Germinal center (tissue), 1 donor: ENCODE results near the gene FAM156B.
"Not testable (repeated sequence)": the region's sequence is repeated elsewhere in the genome, so short reads cannot be mapped to it uniquely, and the experiment has no call there.

Experiments used
- DNase-seq: peaks from one replicate; pipeline ENCODE4 v3.0.0; 2012; ENCODE audit warnings: mixed read lengths, low spot score

Gene FAM156B, protein sequence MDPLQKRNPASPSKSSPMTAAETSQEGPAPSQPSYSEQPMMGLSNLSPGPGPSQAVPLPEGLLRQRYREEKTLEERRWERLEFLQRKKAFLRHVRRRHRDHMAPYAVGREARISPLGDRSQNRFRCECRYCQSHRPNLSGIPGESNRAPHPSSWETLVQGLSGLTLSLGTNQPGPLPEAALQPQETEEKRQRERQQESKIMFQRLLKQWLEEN

GRCh38 chrX:52896855-52897709 lies at the start of gene FAM156B:
Gene FAM156B (plus strand): TSS chrX:52897330. CDS start chrX:52907226, 9,896 bp downstream.
- DNase-seq: not testable (repeated sequence)

- no peak for DNase-seq
Measured at GRCh38 chrX:52852110-52852860, 44.8 kb upstream of the FAM156B start.

- DNase-seq: not testable (repeated sequence)
Measured at GRCh38 chrX:52856991-52857525, 40.1 kb upstream of the FAM156B start.

GRCh38 chrX:52865343-52865998 lies 31.7 kb upstream of the FAM156B start:
- DNase-seq: no peak

- DNase-seq: no peak
Measured at GRCh38 chrX:52867610-52868348, 29.4 kb upstream of the FAM156B start, which contains the start of gene XAGE3. Gene XAGE3 (minus strand): TSS chrX:52868083. CDS start chrX:52867133, 950 bp downstream.

GRCh38 chrX:52870046-52870445 lies 27.1 kb upstream of the FAM156B start:
- no peak for DNase-seq

DNA sequence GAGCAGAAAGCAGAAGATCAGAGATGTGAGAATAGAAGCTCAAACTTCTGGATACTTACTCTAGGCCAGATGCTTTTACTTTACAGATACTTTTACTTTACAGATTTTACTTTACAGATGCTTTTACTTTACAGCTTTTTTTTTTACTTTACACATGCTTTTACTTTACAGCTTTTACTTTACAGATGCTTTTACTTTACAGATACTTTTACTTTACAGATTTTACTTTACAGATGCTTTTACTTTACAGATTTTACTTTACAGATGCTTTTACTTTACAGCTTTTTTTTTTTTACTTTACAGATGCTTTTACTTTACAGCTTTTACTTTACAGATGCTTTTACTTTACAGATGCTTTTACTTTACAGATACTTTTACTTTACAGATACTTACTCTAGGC lies 23.3 kb upstream of the FAM156B start:
- not testable (repeated sequence) for DNase-seq

GRCh38 chrX:52874661-52875060 lies 22.5 kb upstream of the FAM156B start:
- no peak for DNase-seq

GRCh38 chrX:52875436-52875835 lies 21.7 kb upstream of the FAM156B start:
- DNase-seq: not testable (repeated sequence)

DNA sequence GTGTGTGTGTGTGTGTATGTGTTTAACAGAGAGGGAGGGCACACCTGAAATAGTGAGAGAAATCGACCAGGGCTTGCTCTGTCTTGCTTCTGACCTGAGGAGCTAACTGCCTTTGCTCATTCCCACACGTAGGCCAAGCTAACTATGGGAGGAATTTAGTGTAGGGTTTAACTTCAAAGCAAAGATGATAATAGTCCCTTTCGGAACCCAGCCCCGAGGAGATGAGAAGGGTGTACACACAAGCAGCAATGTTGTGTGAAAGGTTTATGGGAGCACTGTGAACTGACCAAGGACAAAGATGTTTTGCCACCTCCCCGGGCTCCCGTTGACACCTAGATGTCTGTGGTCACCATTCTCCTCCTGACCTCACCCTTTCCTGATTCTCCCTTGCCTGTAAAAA lies 20.7 kb upstream of the FAM156B start:
- not testable (repeated sequence) for DNase-seq

GRCh38 chrX:52887459-52887858 lies 9.7 kb upstream of the FAM156B start:
- DNase-seq: not testable (repeated sequence)

DNA sequence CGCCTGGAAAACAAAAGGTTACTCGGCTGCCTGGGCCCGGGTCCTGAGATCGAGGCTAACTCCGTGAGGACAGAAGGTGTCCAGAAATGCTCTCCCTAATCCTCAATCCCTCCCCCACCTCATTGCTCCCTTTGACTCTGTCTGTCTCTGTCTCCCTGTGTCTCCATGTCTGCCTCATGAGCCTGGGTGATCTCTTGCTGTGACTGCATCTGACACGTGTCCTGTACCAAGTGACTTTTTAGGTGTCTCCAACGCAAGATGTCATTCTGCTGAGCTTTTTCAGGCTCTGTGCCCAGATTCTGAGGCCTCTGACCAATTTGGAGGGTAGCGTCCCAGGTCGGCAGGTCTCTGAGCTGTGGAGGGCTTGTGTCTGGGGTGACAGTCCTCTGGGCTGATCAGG lies 9.0 kb upstream of the FAM156B start:
- DNase-seq: not testable (repeated sequence)

- not testable (repeated sequence) for DNase-seq
Measured at GRCh38 chrX:52896438-52896837, 692 bp upstream of the FAM156B start.

GRCh38 chrX:52905531-52905930 lies 8.4 kb downstream of the FAM156B start:
- DNase-seq: not testable (repeated sequence)

GRCh38 chrX:52906072-52906471 lies 8.9 kb downstream of the FAM156B start:
- DNase-seq: not testable (repeated sequence)

DNA sequence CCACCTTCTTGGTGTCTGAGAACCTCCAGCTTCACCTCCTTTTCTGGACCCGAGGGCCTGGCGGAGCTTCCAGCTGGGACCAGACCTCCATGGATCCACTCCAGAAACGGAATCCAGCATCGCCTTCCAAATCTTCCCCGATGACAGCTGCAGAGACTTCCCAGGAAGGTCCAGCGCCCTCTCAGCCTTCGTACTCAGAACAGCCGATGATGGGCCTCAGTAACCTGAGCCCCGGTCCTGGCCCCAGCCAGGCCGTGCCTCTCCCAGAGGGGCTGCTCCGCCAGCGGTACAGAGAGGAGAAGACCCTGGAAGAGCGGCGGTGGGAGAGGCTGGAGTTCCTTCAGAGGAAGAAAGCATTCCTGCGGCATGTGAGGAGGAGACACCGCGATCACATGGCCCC lies 10.0 kb downstream of the FAM156B start:
- not testable (repeated sequence) for DNase-seq

GRCh38 chrX:52907900-52908299 lies 10.8 kb downstream of the FAM156B start:
- not testable (repeated sequence) for DNase-seq

- DNase-seq: not testable (repeated sequence)
Measured at GRCh38 chrX:52909313-52909969, 12.3 kb downstream of the FAM156B start.

- not testable (repeated sequence) for DNase-seq
Measured at GRCh38 chrX:52913681-52914080, 16.6 kb downstream of the FAM156B start.

GRCh38 chrX:52914704-52915103 lies 17.6 kb downstream of the FAM156B start:
- DNase-seq: not testable (repeated sequence)
